ENCODE data around the gene KCNK4. TPM values are rescaled to one million over a fixed set of nuclear protein-coding genes. Genes with fewer than 3 reads are reported as not detected.

The KCNK4 gene
- total and polyA plus RNA-seq, 2 donors (not counting 3 experiments of a cell fraction or from before 2014, with no cell fraction given) = 0.06 to 0.44 TPM

- no peak overlapping the region for H3K9ac ChIP-seq (replicated peaks; ENCODE audit: extremely low read depth, insufficient read depth, low read length)
These were observed 495 bp upstream of the KCNK4 start for GRCh38 chr11:64290352-64291261.

GRCh38 chr11:64291752-64292459 lies 804 bp downstream of the KCNK4 start:
- Histone ChIP-seq H3K4me2 (ENCODE audit: insufficient read depth, low read length) (no peak overlapping the region), H3K36me3 (ENCODE audit: control insufficient read depth in 2 of 2, extremely low read depth in 1 of 2, insufficient read depth in 2 of 2, low read length in 2 of 2) (no peaks in the 10 kb centered on the region), H3K4me1 (ENCODE audit: control insufficient read depth, extremely low read depth, insufficient read depth, low read length) (no peaks in the 10 kb centered on the region), H3K9ac (replicated peaks; ENCODE audit: extremely low read depth, insufficient read depth, low read length) (no peak overlapping the region), H3K9me1 (replicated peaks; ENCODE audit: control insufficient read depth, extremely low read depth, insufficient read depth, low read length) (no peaks in the 10 kb centered on the region), H3K4me3 (replicated peaks in 1 of 3; ENCODE audit: insufficient read depth in 1 of 3, low read depth in 1 of 3, low read length in 3 of 3) (no peak overlapping the region), H3K27me3 (ENCODE audit: control insufficient read depth in 2 of 2, insufficient read depth in 2 of 2, low read length in 2 of 2) (peaks cover 49 to 61% of the 10 kb centered on the region in 2 experiments), H4K20me1 (replicated peaks; ENCODE audit: control insufficient read depth, extremely low read depth, insufficient read depth, low read length) (no peaks in the 10 kb centered on the region), H3K9me3 (replicated peaks; ENCODE audit: control insufficient read depth, insufficient read depth, low read length) (no peaks in the 10 kb centered on the region), H3K79me2 (ENCODE audit: control insufficient read depth, insufficient read depth, low read length) (no peaks in the 10 kb centered on the region), H3K27ac (ENCODE audit: insufficient read depth, low read depth, low read length) (no peak overlapping the region), H2AFZ (ENCODE audit: low read depth, low read length) (no peak overlapping the region)
- ChIA-PET CTCF (interaction anchor here (1.7 to 4.5 kb wide), 3 partner anchors 9 to 13 kb away, joined by 10 to 23 read pairs (median 17); partner anchors contain the start of genes CATSPERZ and ESRRA), POLR2A (no interaction called here)
- intact Hi-C loops (cut with micrococcal nuclease) (no loop called here), dilution Hi-C loops (cut with MboI; ENCODE audit: extremely low pct_ligation_motif_present, low sequenced_read_pairs) (no loop called here)
- TF ChIP-seq GATA2 (IDR thresholded peaks at IDR 0.05; ENCODE audit: insufficient read depth, insufficient read length, low read depth, low read length) = no peak
- TF ChIP-seq EZH2 (IDR thresholded peaks at IDR 0.05; ENCODE audit: borderline replicate concordance, low read depth, low read length, severe bottlenecking) = peak; percentile 99
- no TSS peak for BruUV-seq (replicated peaks)
- FAIRE-seq (no peak), DNase-seq (ENCODE audit: low read depth, low spot score) (no peak)

More at GRCh38 chr11:64290352-64291261, 495 bp upstream of the KCNK4 start:
- no peaks in the 10 kb centered on the region for H3K79me2 ChIP-seq (ENCODE audit: control insufficient read depth, insufficient read depth, low read length)
- H3K36me3 ChIP-seq (ENCODE audit: control insufficient read depth in 2 of 2, extremely low read depth in 1 of 2, insufficient read depth in 2 of 2, low read length in 2 of 2) = no peaks in the 10 kb centered on the region
- BruUV-seq (replicated peaks) = no TSS peak
- dilution Hi-C loops (cut with MboI; ENCODE audit: extremely low pct_ligation_motif_present, low sequenced_read_pairs) (no loop called here), intact Hi-C loops (cut with micrococcal nuclease) (no loop called here)
- no peak overlapping the region for H3K4me2 ChIP-seq (ENCODE audit: insufficient read depth, low read length)
- FAIRE-seq (no peak), DNase-seq (ENCODE audit: low read depth, low spot score) (no peak)
- ChIA-PET POLR2A (no interaction called here), CTCF (interaction anchor here (1.1 to 4.5 kb wide), 3 partner anchors 11 to 86 kb away, joined by 4 to 23 read pairs (median 17); partner anchors contain the start of gene ESRRA)
- no peaks in the 10 kb centered on the region for H4K20me1 ChIP-seq (replicated peaks; ENCODE audit: control insufficient read depth, extremely low read depth, insufficient read depth, low read length)
- H3K4me1 ChIP-seq (ENCODE audit: control insufficient read depth, extremely low read depth, insufficient read depth, low read length) = peaks cover 5% of the 10 kb centered on the region
- no peak overlapping the region for H2AFZ ChIP-seq (ENCODE audit: low read depth, low read length)
- no peak for TF ChIP-seq POLR2A (IDR thresholded peaks at IDR 0.05; ENCODE audit: low read depth, low read length)
- no peak for TF ChIP-seq POLR2AphosphoS5 (IDR thresholded peaks at IDR 0.05; ENCODE audit: insufficient read depth, low read depth, low read length)
- no peak for TF ChIP-seq FOS (IDR thresholded peaks at IDR 0.05; ENCODE audit: borderline replicate concordance, insufficient read depth, low read length)
- no peak overlapping the region for H3K4me3 ChIP-seq (replicated peaks in 1 of 3; ENCODE audit: insufficient read depth in 1 of 3, low read depth in 1 of 3, low read length in 3 of 3)
- H3K27ac ChIP-seq (ENCODE audit: insufficient read depth, low read depth, low read length) = no peak overlapping the region
- H3K27me3 ChIP-seq (ENCODE audit: control insufficient read depth in 2 of 2, insufficient read depth in 2 of 2, low read length in 2 of 2) = peaks cover 36 to 48% of the 10 kb centered on the region in 2 experiments
- H3K9me1 ChIP-seq (replicated peaks; ENCODE audit: control insufficient read depth, extremely low read depth, insufficient read depth, low read length) = no peaks in the 10 kb centered on the region
- no peaks in the 10 kb centered on the region for H3K9me3 ChIP-seq (replicated peaks; ENCODE audit: control insufficient read depth, insufficient read depth, low read length)

All from endothelial cell of umbilical vein (primary cell).